ACC112 (cell line): ENCODE results near the gene CLSTN2.

Experiments
- H2AFZ ChIP-seq: fragments of 200-600 bp; sonication (generic); one replicate; pipeline ENCODE4 v1.6.0; 2017; ENCODE audit warnings: antibody characterized with exemption, low read length; ENCODE audit not compliant: unreplicated experiment
- H3K27ac ChIP-seq: fragments of 200-600 bp; sonication (generic); 2 replicates; pipeline ENCODE4 v1.5.1; 2014; ENCODE audit warnings: low read depth, mild to moderate bottlenecking, antibody characterized with exemption, low read length, moderate library complexity
- H3K27me3 ChIP-seq: fragments of 200-600 bp; sonication (generic); 2 replicates; pipeline ENCODE4 v1.6.1; 2014; ENCODE audit warnings: mild to moderate bottlenecking, antibody characterized with exemption, low read length, moderate library complexity, mixed read lengths; ENCODE audit not compliant: insufficient read depth
- H3K36me3 ChIP-seq: fragments of 200-600 bp; sonication (generic); 2 replicates; pipeline ENCODE4 v1.6.1; 2016; ENCODE audit warnings: mild to moderate bottlenecking, antibody characterized with exemption, low read length, moderate library complexity, mixed read lengths; ENCODE audit not compliant: insufficient read depth
- H3K4me1 ChIP-seq: fragments of 200-600 bp; sonication (generic); one replicate; pipeline ENCODE4 v1.6.1; 2016; ENCODE audit warnings: low read length, mixed read lengths; ENCODE audit not compliant: insufficient read depth, unreplicated experiment, control insufficient read depth
- H3K4me3 ChIP-seq: fragments of 200-600 bp; sonication (generic); 2 replicates; pipeline ENCODE4 v1.5.1; 2014; ENCODE audit warnings: mild to moderate bottlenecking, low read depth, low read length
- H3K79me2 ChIP-seq: fragments of 200-600 bp; sonication (generic); one replicate; pipeline ENCODE4 v1.6.0; 2016; ENCODE audit warnings: low read length; ENCODE audit not compliant: control insufficient read depth, unreplicated experiment, insufficient read depth

CLSTN2 gene

GRCh38 chr3:140599496-140599895, 664.5 kb downstream of the CLSTN2 start:
- no peaks in the 10 kb centered on the region for H3K36me3 ChIP-seq
- H3K79me2 ChIP-seq: no peaks in the 10 kb centered on the region
- H3K27ac ChIP-seq: no peak overlapping the region
- no peaks in the 10 kb centered on the region for H3K27me3 ChIP-seq
- no peak overlapping the region for H2AFZ ChIP-seq
- H3K4me3 ChIP-seq: no peak overlapping the region
- H3K4me1 ChIP-seq: no peaks in the 10 kb centered on the region

GRCh38 chr3:140601881-140602280, 666.9 kb downstream of the CLSTN2 start:
- no peaks in the 10 kb centered on the region for H3K27me3 ChIP-seq
- no peaks in the 10 kb centered on the region for H3K79me2 ChIP-seq
- no peaks in the 10 kb centered on the region for H3K4me1 ChIP-seq
- H3K27ac ChIP-seq: no peak overlapping the region
- H3K36me3 ChIP-seq: no peaks in the 10 kb centered on the region; the same call in 1 of the 2 replicates
- H2AFZ ChIP-seq: no peak overlapping the region
- H3K4me3 ChIP-seq: no peak overlapping the region

GRCh38 chr3:140602781-140603180, 667.8 kb downstream of the CLSTN2 start:
- Histone ChIP-seq H3K79me2 (no peaks in the 10 kb centered on the region), H3K4me1 (no peaks in the 10 kb centered on the region), H3K27ac (no peak overlapping the region)

GRCh38 chr3:140603766-140604165, 668.8 kb downstream of the CLSTN2 start:
- H3K79me2 ChIP-seq: no peaks in the 10 kb centered on the region
- H3K27me3 ChIP-seq: no peaks in the 10 kb centered on the region
- no peaks in the 10 kb centered on the region; the same call in 1 of the 2 replicates for H3K36me3 ChIP-seq
- no peak overlapping the region for H3K4me3 ChIP-seq
- no peak overlapping the region for H2AFZ ChIP-seq
- H3K27ac ChIP-seq: no peak overlapping the region
- H3K4me1 ChIP-seq: no peaks in the 10 kb centered on the region

More at GRCh38 chr3:140602781-140603180, 667.8 kb downstream of the CLSTN2 start:
- no peak overlapping the region for H2AFZ ChIP-seq
- no peak overlapping the region for H3K4me3 ChIP-seq
- no peaks in the 10 kb centered on the region for H3K27me3 ChIP-seq
- no peaks in the 10 kb centered on the region; the same call in 1 of the 2 replicates for H3K36me3 ChIP-seq

GRCh38 chr3:140610544-140610943, 675.6 kb downstream of the CLSTN2 start:
- Histone ChIP-seq H3K4me1 (no peaks in the 10 kb centered on the region), H3K27ac (no peak overlapping the region), H3K36me3 (no peaks in the 10 kb centered on the region; the same call in 1 of the 2 replicates), H3K4me3 (no peak overlapping the region), H2AFZ (no peak overlapping the region), H3K27me3 (no peaks in the 10 kb centered on the region), H3K79me2 (no peaks in the 10 kb centered on the region)

- Histone ChIP-seq H3K79me2 (no peaks in the 10 kb centered on the region), H2AFZ (no peak overlapping the region), H3K27ac (no peak overlapping the region), H3K4me3 (no peak overlapping the region), H3K27me3 (no peaks in the 10 kb centered on the region), H3K36me3 (no peaks in the 10 kb centered on the region), H3K4me1 (no peaks in the 10 kb centered on the region)
Observed at GRCh38 chr3:140614001-140614400, 679.0 kb downstream of the CLSTN2 start.

GRCh38 chr3:140617135-140617534, 682.1 kb downstream of the CLSTN2 start:
- no peaks in the 10 kb centered on the region for H3K27me3 ChIP-seq
- H3K4me1 ChIP-seq: no peaks in the 10 kb centered on the region
- H3K79me2 ChIP-seq: no peaks in the 10 kb centered on the region

GRCh38 chr3:140626856-140627255, 691.9 kb downstream of the CLSTN2 start:
- Histone ChIP-seq H3K4me3 (no peak overlapping the region), H3K36me3 (no peaks in the 10 kb centered on the region), H3K79me2 (no peaks in the 10 kb centered on the region), H3K4me1 (peaks cover 39% of the 10 kb centered on the region), H3K27me3 (no peaks in the 10 kb centered on the region), H2AFZ (no peak overlapping the region), H3K27ac (no peak overlapping the region)

More at GRCh38 chr3:140617135-140617534, 682.1 kb downstream of the CLSTN2 start:
- H3K27ac ChIP-seq: no peak overlapping the region
- no peaks in the 10 kb centered on the region for H3K36me3 ChIP-seq
- no peak overlapping the region for H2AFZ ChIP-seq
- H3K4me3 ChIP-seq: no peak overlapping the region
